ENCODE results near the gene CATSPER4.
"Not testable (repeated sequence)": the region's sequence is repeated elsewhere in the genome, so short reads cannot be mapped to it uniquely, and the experiment has no call there.

Gene CATSPER4

GRCh38 chr1:26189331-26189730 lies 1.1 kb upstream of the CATSPER4 start:
- no peak for DNase-seq (ENCODE audit: low read depth in 2 of 3, low spot score in 2 of 3)

- no peak for DNase-seq (ENCODE audit: low read depth in 2 of 3, low spot score in 2 of 3)
Measured at GRCh38 chr1:26189751-26190275, 589 bp upstream of the CATSPER4 start.

- no peak for DNase-seq (ENCODE audit: low read depth in 2 of 3, low spot score in 2 of 3)
Measured at GRCh38 chr1:26191739-26192138, 1.3 kb downstream of the CATSPER4 start.

- DNase-seq (ENCODE audit: low read depth in 2 of 3, low spot score in 2 of 3) = no peak
Measured at GRCh38 chr1:26195805-26196204, 5.4 kb downstream of the CATSPER4 start.

- DNase-seq (ENCODE audit: low read depth in 2 of 3, low spot score in 2 of 3) = no peak
Measured at GRCh38 chr1:26197301-26197700, 6.9 kb downstream of the CATSPER4 start.

- no peak for DNase-seq (ENCODE audit: low read depth in 2 of 3, low spot score in 2 of 3)
Measured at GRCh38 chr1:26197813-26198212, 7.4 kb downstream of the CATSPER4 start.

GRCh38 chr1:26200413-26200812 lies 10.0 kb downstream of the CATSPER4 start:
- DNase-seq (ENCODE audit: low read depth in 2 of 3, low spot score in 2 of 3) = no peak

- DNase-seq (ENCODE audit: low read depth in 2 of 3, low spot score in 2 of 3) = no peak
Measured at GRCh38 chr1:26203642-26204318, 13.4 kb downstream of the CATSPER4 start.

- DNase-seq (ENCODE audit: low read depth in 2 of 3, low spot score in 2 of 3) = no peak
Measured at GRCh38 chr1:26210147-26210870, 19.9 kb downstream of the CATSPER4 start.

- DNase-seq (ENCODE audit: low read depth in 2 of 3, low spot score in 2 of 3) = no peak
Measured at GRCh38 chr1:26212726-26213125, 22.3 kb downstream of the CATSPER4 start.

- DNase-seq (ENCODE audit: low read depth in 2 of 3, low spot score in 2 of 3) = no peak
Measured at GRCh38 chr1:26213335-26213905, 23.0 kb downstream of the CATSPER4 start.

- DNase-seq (ENCODE audit: low read depth in 2 of 3, low spot score in 2 of 3) = no peak
Measured at GRCh38 chr1:26215246-26215645, 24.8 kb downstream of the CATSPER4 start.

- DNase-seq (ENCODE audit: low read depth in 2 of 3, low spot score in 2 of 3) = no peak
Measured at GRCh38 chr1:26218906-26219494, 28.6 kb downstream of the CATSPER4 start.

- DNase-seq (ENCODE audit: low read depth in 2 of 3, low spot score in 2 of 3) = no peak
Measured at GRCh38 chr1:26220199-26220912, 30.0 kb downstream of the CATSPER4 start.

GRCh38 chr1:26221094-26221493 lies 30.7 kb downstream of the CATSPER4 start:
- no peak for DNase-seq (ENCODE audit: low read depth in 2 of 3, low spot score in 2 of 3)

GRCh38 chr1:26224606-26225005 lies 34.2 kb downstream of the CATSPER4 start:
- no peak for DNase-seq (ENCODE audit: low read depth in 2 of 3, low spot score in 2 of 3)

- no peak for DNase-seq (ENCODE audit: low read depth in 2 of 3, low spot score in 2 of 3)
Measured at GRCh38 chr1:26225033-26225831, 34.8 kb downstream of the CATSPER4 start.

- DNase-seq (ENCODE audit: low read depth in 2 of 3, low spot score in 2 of 3) = not testable (repeated sequence)
Measured at GRCh38 chr1:26230682-26231081, 40.3 kb downstream of the CATSPER4 start.

GRCh38 chr1:26233903-26234643 lies 43.7 kb downstream of the CATSPER4 start, which contains the start of gene CEP85:
Gene CEP85, plus strand, starts transcription at chr1:26234200. Its CDS starts 5,584 bp downstream, at chr1:26239784.
- peak; percentile 93 to 97 (median 96) for DNase-seq (ENCODE audit: low read depth in 2 of 3, low spot score in 2 of 3)

Measured in activated CD8-positive, alpha-beta memory T cell treated with anti-CD3 and anti-CD28 coated beads for 48 hours (primary cell).